NCI-H345 treated with DMSO at 0.1 percent for 48 hours (cell line): ENCODE results near the gene MED9.
"Not testable (repeated sequence)": the region's sequence is repeated elsewhere in the genome, so short reads cannot be mapped to it uniquely, and the experiment has no call there.

Experiments
- DNase-seq: peaks from one replicate; lab custom pipeline; 2025; ENCODE audit not compliant: unreplicated experiment; lab: John Stamatoyannopoulos, UW

MED9 gene

GRCh38 chr17:17476865-17477467, at the start of gene MED9:
Gene MED9, plus strand, starts transcription at chr17:17477000. Its CDS starts 42 bp downstream, at chr17:17477042.
- DNase-seq, result peak; percentile 73

GRCh38 chr17:17429222-17429621, 47.6 kb upstream of the MED9 start:
- no peak for DNase-seq

GRCh38 chr17:17430924-17431323, 45.9 kb upstream of the MED9 start:
- DNase-seq, result not testable (repeated sequence)

- no peak for DNase-seq
Observed at GRCh38 chr17:17431605-17432004, 45.2 kb upstream of the MED9 start.

GRCh38 chr17:17433000-17433703, 43.6 kb upstream of the MED9 start:
- DNase-seq, result no peak

- no peak for DNase-seq
Observed at GRCh38 chr17:17434477-17434876, 42.3 kb upstream of the MED9 start.

GRCh38 chr17:17435323-17435722, 41.5 kb upstream of the MED9 start:
- no peak for DNase-seq

GRCh38 chr17:17437461-17437860, 39.3 kb upstream of the MED9 start:
- no peak for DNase-seq

GRCh38 chr17:17437893-17438292, 38.9 kb upstream of the MED9 start:
- DNase-seq, result no peak

GRCh38 chr17:17440010-17440843, 36.6 kb upstream of the MED9 start:
- peak; percentile 81 for DNase-seq

GRCh38 chr17:17440938-17441675, 35.7 kb upstream of the MED9 start:
- DNase-seq, result no peak

GRCh38 chr17:17443173-17443572, 33.6 kb upstream of the MED9 start:
- no peak for DNase-seq

GRCh38 chr17:17445296-17445924, 31.4 kb upstream of the MED9 start:
- no peak for DNase-seq

- DNase-seq, result no peak
Observed at GRCh38 chr17:17445925-17446665, 30.7 kb upstream of the MED9 start.

- DNase-seq, result no peak
Observed at GRCh38 chr17:17446666-17447155, 30.1 kb upstream of the MED9 start.

GRCh38 chr17:17447264-17447663, 29.5 kb upstream of the MED9 start:
- DNase-seq, result no peak

GRCh38 chr17:17448076-17448475, 28.7 kb upstream of the MED9 start:
- DNase-seq, result no peak

- no peak for DNase-seq
Observed at GRCh38 chr17:17448723-17449122, 28.1 kb upstream of the MED9 start.

GRCh38 chr17:17453088-17453487, 23.7 kb upstream of the MED9 start:
- DNase-seq, result no peak

- no peak for DNase-seq
Observed at GRCh38 chr17:17454276-17454675, 22.5 kb upstream of the MED9 start.
